Stimulated activated CD8-positive, alpha-beta memory T cell treated with anti-CD3 and anti-CD28 coated beads, Interleukin-12 subunit alpha, Interleukin-12 subunit beta, amount 100 ng/mL, for 24 hours (primary cell): ENCODE results near the gene CTU1.

Experiments used
- DNase-seq: peaks from one replicate; pipeline ENCODE4 v3.0.0-alpha.2; 2020; ENCODE audit errors: extremely low read depth

The CTU1 gene

GRCh38 chr19:51082611-51083010, 25.6 kb downstream of the CTU1 start, which contains the start of gene KLK14:
TSS of gene KLK14 (minus strand) at chr19:51082887. CDS start at chr19:51082614, 273 bp downstream.
- no peak for DNase-seq

GRCh38 chr19:51081476-51081875, 26.7 kb downstream of the CTU1 start:
- no peak for DNase-seq

GRCh38 chr19:51079481-51080110, 28.6 kb downstream of the CTU1 start:
- DNase-seq, result no peak

GRCh38 chr19:51078731-51079130, 29.5 kb downstream of the CTU1 start:
- no peak for DNase-seq

GRCh38 chr19:51078104-51078503, 30.1 kb downstream of the CTU1 start:
- no peak for DNase-seq

- DNase-seq, result no peak
Observed at GRCh38 chr19:51076631-51077213, 31.5 kb downstream of the CTU1 start.

GRCh38 chr19:51075998-51076397, 32.2 kb downstream of the CTU1 start:
- DNase-seq, result no peak

- no peak for DNase-seq
Observed at GRCh38 chr19:51071095-51071405, 37.2 kb downstream of the CTU1 start.

GRCh38 chr19:51070334-51071094, 37.7 kb downstream of the CTU1 start:
- DNase-seq, result no peak

GRCh38 chr19:51066393-51067186, 41.6 kb downstream of the CTU1 start:
- no peak for DNase-seq

GRCh38 chr19:51065221-51065960, 42.8 kb downstream of the CTU1 start:
- no peak for DNase-seq

GRCh38 chr19:51064534-51065220, 43.5 kb downstream of the CTU1 start, which contains the start of gene KLK13:
TSS of gene KLK13 (minus strand) at chr19:51065092. CDS start at chr19:51065067, 25 bp downstream.
- DNase-seq, result no peak

GRCh38 chr19:51063664-51064063, 44.5 kb downstream of the CTU1 start:
- DNase-seq, result no peak

GRCh38 chr19:51060973-51061372, 47.2 kb downstream of the CTU1 start:
- DNase-seq, result no peak

- DNase-seq, result no peak
Observed at GRCh38 chr19:51060336-51060735, 47.9 kb downstream of the CTU1 start.

GRCh38 chr19:51059715-51060114, 48.5 kb downstream of the CTU1 start:
- DNase-seq, result no peak

GRCh38 chr19:51055866-51056265, 52.3 kb downstream of the CTU1 start:
- DNase-seq, result no peak
